ENCODE measurements around the gene C9orf153.

Gene C9orf153

DNA sequence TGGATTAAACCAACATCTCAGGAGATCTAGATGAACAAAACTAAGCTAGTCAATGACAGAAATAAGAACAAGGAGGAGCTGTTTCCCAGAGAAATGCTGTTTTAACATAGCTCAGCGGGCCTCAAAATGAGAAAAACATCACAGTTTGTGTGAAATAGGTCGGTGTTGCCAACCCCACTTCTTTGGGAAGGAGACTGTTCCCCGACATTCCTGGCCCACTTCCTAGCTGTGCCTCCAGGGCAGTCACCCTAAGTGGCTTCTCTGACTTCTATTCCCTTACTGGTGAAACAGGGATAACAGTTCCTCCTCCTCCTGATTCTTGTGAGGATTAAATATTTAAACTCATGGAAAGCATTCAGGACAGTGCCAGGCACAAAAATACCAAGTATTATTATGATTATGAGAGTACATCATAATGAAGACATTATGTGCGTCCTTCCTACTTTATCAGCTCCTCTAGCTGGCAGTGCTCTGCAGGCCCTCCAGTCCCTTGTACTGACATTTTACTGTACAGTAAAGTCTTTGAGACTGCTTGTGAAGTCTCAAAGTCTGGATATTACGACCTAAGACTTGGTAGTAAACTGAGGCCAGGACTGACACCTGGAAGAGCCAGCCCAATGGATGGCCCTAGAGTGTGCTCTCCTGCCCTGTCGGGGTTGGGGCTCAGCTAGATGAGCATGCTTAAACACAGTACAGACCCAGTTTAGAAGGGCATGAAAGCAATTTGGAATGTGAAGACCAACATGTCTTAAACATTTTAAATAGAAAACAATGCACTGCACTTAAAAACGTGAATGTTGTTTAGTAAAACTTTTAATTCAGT lies 15.6 kb upstream of the C9orf153 start:
- DNase-seq (ENCODE audit: low read depth), result no peak
- TF ChIP-seq, protein P1, sequence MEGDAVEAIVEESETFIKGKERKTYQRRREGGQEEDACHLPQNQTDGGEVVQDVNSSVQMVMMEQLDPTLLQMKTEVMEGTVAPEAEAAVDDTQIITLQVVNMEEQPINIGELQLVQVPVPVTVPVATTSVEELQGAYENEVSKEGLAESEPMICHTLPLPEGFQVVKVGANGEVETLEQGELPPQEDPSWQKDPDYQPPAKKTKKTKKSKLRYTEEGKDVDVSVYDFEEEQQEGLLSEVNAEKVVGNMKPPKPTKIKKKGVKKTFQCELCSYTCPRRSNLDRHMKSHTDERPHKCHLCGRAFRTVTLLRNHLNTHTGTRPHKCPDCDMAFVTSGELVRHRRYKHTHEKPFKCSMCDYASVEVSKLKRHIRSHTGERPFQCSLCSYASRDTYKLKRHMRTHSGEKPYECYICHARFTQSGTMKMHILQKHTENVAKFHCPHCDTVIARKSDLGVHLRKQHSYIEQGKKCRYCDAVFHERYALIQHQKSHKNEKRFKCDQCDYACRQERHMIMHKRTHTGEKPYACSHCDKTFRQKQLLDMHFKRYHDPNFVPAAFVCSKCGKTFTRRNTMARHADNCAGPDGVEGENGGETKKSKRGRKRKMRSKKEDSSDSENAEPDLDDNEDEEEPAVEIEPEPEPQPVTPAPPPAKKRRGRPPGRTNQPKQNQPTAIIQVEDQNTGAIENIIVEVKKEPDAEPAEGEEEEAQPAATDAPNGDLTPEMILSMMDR (conservative IDR thresholded peaks at IDR 0.05; ENCODE audit: low read depth, low read length), result no peak

GRCh38 chr9:86272221-86272620 lies 12.8 kb upstream of the C9orf153 start:
- DNase-seq (ENCODE audit: low read depth), result no peak
- H3K4me3 ChIP-seq (ENCODE audit: low read length), result no peak overlapping the region
- TF ChIP-seq, protein P1 (conservative IDR thresholded peaks at IDR 0.05; ENCODE audit: low read depth, low read length), result no peak

More for the DNA sequence above, 15.6 kb upstream of the C9orf153 start:
- H3K4me3 ChIP-seq (ENCODE audit: low read length), result no peak overlapping the region

DNA sequence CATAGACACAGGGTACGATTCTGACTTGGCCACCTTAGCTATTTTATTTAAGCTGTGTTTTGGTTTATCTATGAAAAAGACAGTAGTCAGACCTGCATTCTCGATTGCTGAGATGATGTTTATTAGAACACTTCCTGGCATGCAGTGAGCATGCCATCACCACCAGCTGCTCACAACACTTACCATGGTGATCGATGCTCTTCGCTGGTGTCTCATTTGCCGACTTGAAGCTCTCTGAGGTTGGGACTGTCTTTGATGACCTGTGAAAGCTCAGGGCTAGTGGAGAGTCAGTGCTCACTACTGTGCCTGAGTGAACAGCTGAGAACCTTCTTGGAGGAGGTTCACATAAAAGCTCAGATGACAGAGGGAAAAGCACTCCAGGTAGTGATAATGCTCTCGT lies 4.4 kb upstream of the C9orf153 start:
- H3K4me3 ChIP-seq (ENCODE audit: low read length), result no peak overlapping the region
- TF ChIP-seq, protein P1 (conservative IDR thresholded peaks at IDR 0.05; ENCODE audit: low read depth, low read length), result no peak
- no peak for DNase-seq (ENCODE audit: low read depth)

GRCh38 chr9:86262492-86262891 lies 3.0 kb upstream of the C9orf153 start:
- TF ChIP-seq, protein P1 (conservative IDR thresholded peaks at IDR 0.05; ENCODE audit: low read depth, low read length), result no peak
- no peak overlapping the region for H3K4me3 ChIP-seq (ENCODE audit: low read length)
- DNase-seq (ENCODE audit: low read depth), result no peak

- TF ChIP-seq, protein P1 (conservative IDR thresholded peaks at IDR 0.05; ENCODE audit: low read depth, low read length), result no peak
- no peak for DNase-seq (ENCODE audit: low read depth)
- H3K4me3 ChIP-seq (ENCODE audit: low read length), result no peak overlapping the region
Measured at GRCh38 chr9:86257391-86257790, 2.1 kb downstream of the C9orf153 start.

- no peak overlapping the region for H3K4me3 ChIP-seq (ENCODE audit: low read length)
- DNase-seq (ENCODE audit: low read depth), result no peak
- TF ChIP-seq, protein P1 (conservative IDR thresholded peaks at IDR 0.05; ENCODE audit: low read depth, low read length), result no peak
Measured at GRCh38 chr9:86256653-86257052, 2.8 kb downstream of the C9orf153 start.

- DNase-seq (ENCODE audit: low read depth), result no peak
- H3K4me3 ChIP-seq (ENCODE audit: low read length), result no peak overlapping the region
- TF ChIP-seq, protein P1 (conservative IDR thresholded peaks at IDR 0.05; ENCODE audit: low read depth, low read length), result no peak
Measured at GRCh38 chr9:86253577-86253976, 5.9 kb downstream of the C9orf153 start.
